HepG2 (cell line): Measurements from ENCODE around the gene M1AP. TPM values are rescaled to one million over a fixed set of nuclear protein-coding genes. Genes with fewer than 3 reads are reported as not detected.

Experiments
- ATF4 ChIP-seq, 2 experiments: fragments of 450-650 bp in 1 of 2; sonication (generic) in 1 of 2; formaldehyde crosslinking; IDR thresholded peaks; 2 replicates each; pipeline versions ENCODE4 v1.5.0 to v1.8.0; 2020 to 2022; ENCODE audit warnings: mild to moderate bottlenecking in 1 of 2, missing genetic modification reagents in 1 of 2
- CENPBD1 ChIP-seq: sonication (generic); formaldehyde crosslinking; IDR thresholded peaks from 2 replicates; pipeline ENCODE4 v1.8.0; 2022; ENCODE audit warnings: missing genetic modification reagents, low read depth, mild to moderate bottlenecking, borderline replicate concordance
- CHCHD3 ChIP-seq: sonication (generic); formaldehyde crosslinking; IDR thresholded peaks from 2 replicates; pipeline ENCODE4 v1.8.0; 2022; ENCODE audit warnings: mild to moderate bottlenecking, missing genetic modification reagents, moderate library complexity
- CHD4 ChIP-seq: fragments of 200-600 bp; sonication (generic); IDR thresholded peaks from 2 replicates; pipeline ENCODE4 v1.7.0; 2017; ENCODE audit warnings: mild to moderate bottlenecking, low read length, borderline replicate concordance
- DNMT3B ChIP-seq: conservative IDR thresholded peaks from 2 replicates; pipeline ENCODE4 v1.6.1; 2016; ENCODE audit warnings: missing biosample characterization, control low read depth
- DRAP1 ChIP-seq: IDR thresholded peaks from 2 replicates; pipeline ENCODE4 v1.6.1; 2016; ENCODE audit warnings: missing genetic modification reagents, missing compliant biosample characterization
- EED ChIP-seq: sonication (generic); formaldehyde crosslinking; IDR thresholded peaks from 2 replicates; pipeline ENCODE4 v1.5.0; 2020; ENCODE audit warnings: mild to moderate bottlenecking, missing genetic modification reagents
- GATAD2A ChIP-seq: IDR thresholded peaks from 2 replicates; pipeline ENCODE4 v1.6.1; 2016
- NFATC3 ChIP-seq: sonication (generic); formaldehyde crosslinking; IDR thresholded peaks from 2 replicates; pipeline ENCODE4 v1.5.1; 2020; ENCODE audit warnings: mild to moderate bottlenecking, missing genetic modification reagents
- POGZ ChIP-seq: sonication (generic); formaldehyde crosslinking; IDR thresholded peaks from 2 replicates; pipeline ENCODE4 v1.4.0; 2020; ENCODE audit warnings: mild to moderate bottlenecking, missing genetic modification reagents
- POLR2AphosphoS2 ChIP-seq: IDR thresholded peaks from 2 replicates; pipeline ENCODE4 v1.6.1; 2011; ENCODE audit warnings: low read depth, low read length, improper control_type of control experiment
- RELA ChIP-seq: sonication (generic); formaldehyde crosslinking; IDR thresholded peaks from 2 replicates; pipeline ENCODE4 v1.4.0; 2020; ENCODE audit warnings: missing genetic modification reagents
- TAF1 ChIP-seq: sonication (generic); formaldehyde crosslinking; IDR thresholded peaks from 2 replicates; pipeline ENCODE4 v1.4.0; 2020; ENCODE audit warnings: missing genetic modification reagents
- WIZ ChIP-seq: sonication (generic); formaldehyde crosslinking; IDR thresholded peaks from 2 replicates; pipeline ENCODE4 v1.5.1; 2020; ENCODE audit warnings: mild to moderate bottlenecking, missing genetic modification reagents
- ZNF225 ChIP-seq: sonication (generic); formaldehyde crosslinking; IDR thresholded peaks from 2 replicates; pipeline ENCODE4 v1.4.0; 2020; ENCODE audit warnings: mild to moderate bottlenecking, missing genetic modification reagents
- ZNF3 ChIP-seq: IDR thresholded peaks from 2 replicates; pipeline ENCODE4 v1.7.0; 2017; ENCODE audit warnings: inconsistent platforms
- ZNF326 ChIP-seq: sonication (generic); formaldehyde crosslinking; IDR thresholded peaks from 2 replicates; pipeline ENCODE4 v1.4.0; 2020; ENCODE audit warnings: missing genetic modification reagents, borderline replicate concordance
- ZNF430 ChIP-seq: sonication (generic); formaldehyde crosslinking; IDR thresholded peaks from 2 replicates; pipeline ENCODE4 v1.9.0; 2021; ENCODE audit warnings: mild to moderate bottlenecking, missing genetic modification reagents
- ZNF530 ChIP-seq: sonication (generic); formaldehyde crosslinking; IDR thresholded peaks from 2 replicates; pipeline ENCODE4 v1.5.0; 2020; ENCODE audit warnings: low read depth, mild to moderate bottlenecking, missing genetic modification reagents
- ZNF547 ChIP-seq: sonication (generic); formaldehyde crosslinking; IDR thresholded peaks from 2 replicates; pipeline ENCODE4 v1.5.1; 2020; ENCODE audit warnings: mild to moderate bottlenecking, missing genetic modification reagents
- ZNF597 ChIP-seq: sonication (generic); formaldehyde crosslinking; IDR thresholded peaks from 2 replicates; pipeline ENCODE4 v1.5.0; 2020; ENCODE audit warnings: missing genetic modification reagents
- ZNF713 ChIP-seq: sonication (generic); formaldehyde crosslinking; IDR thresholded peaks from 2 replicates; pipeline ENCODE4 v1.4.0; 2020; ENCODE audit warnings: mild to moderate bottlenecking, missing genetic modification reagents
- ZNF772 ChIP-seq: sonication (generic); formaldehyde crosslinking; IDR thresholded peaks from 2 replicates; pipeline ENCODE4 v1.5.0; 2020; ENCODE audit warnings: mild to moderate bottlenecking, missing genetic modification reagents
- ZNF788 ChIP-seq: sonication (generic); formaldehyde crosslinking; IDR thresholded peaks from 2 replicates; pipeline ENCODE4 v1.5.0; 2020; ENCODE audit warnings: mild to moderate bottlenecking, missing genetic modification reagents, borderline replicate concordance
- ZNF790 ChIP-seq: sonication (generic); formaldehyde crosslinking; IDR thresholded peaks from 2 replicates; pipeline ENCODE4 v1.8.0; 2022; ENCODE audit warnings: missing genetic modification reagents, mild to moderate bottlenecking, borderline replicate concordance
- polyA plus RNA-seq, 8 experiments: library from polyadenylated mRNA; depleted of rRNA in 3 of 8; stranded (reverse) in 7 of 8; unstranded in 1 of 8; fragments of >200 nt; fragmentation: Illumina TruSeq in 4 of 8; extraction: Trizol in 4 of 8; gene quantifications; 2 replicates each; pipeline versions ENCODE4 v1.2.1 to v1.2.3, GENCODE V29; 2011 to 2016; ENCODE audit warnings: low read depth in 4 of 8, missing spikeins in 1 of 8, mixed read lengths in 1 of 8; ENCODE audit not compliant: insufficient read depth in 1 of 8
- total RNA-seq, 5 experiments: library from RNA; depleted of rRNA; stranded (reverse); fragments of >200 nt; fragmentation: Illumina TruSeq; extraction: Trizol; gene quantifications; 2 replicates each; pipeline ENCODE4 v1.2.3, GENCODE V29; 2016; ENCODE audit warnings: low read depth in 1 of 5
- TF ChIP-seq, protein P1 (sequence below): sonication (generic); formaldehyde crosslinking; IDR thresholded peaks from 2 replicates; pipeline ENCODE4 v1.5.0; 2020; ENCODE audit warnings: missing genetic modification reagents, mild to moderate bottlenecking, borderline replicate concordance
- TF ChIP-seq, protein P2 (sequence below): sonication (generic); formaldehyde crosslinking; IDR thresholded peaks from 2 replicates; pipeline ENCODE4 v1.5.0; 2020; ENCODE audit warnings: missing genetic modification reagents, mild to moderate bottlenecking, borderline replicate concordance

M1AP gene
- total and polyA plus RNA-seq, 2 of the 13 experiments (the other 11 are each of a cell fraction or from before 2014, with no cell fraction given) = not detected

GRCh38 chr2:74529357-74530238, 118.5 kb downstream of the M1AP start, which contains the start of the genes AUP1 and HTRA2 (continued):
- peak; percentile 88; the same call in 1 of the 2 replicates for TF ChIP-seq ZNF597
- TF ChIP-seq ZNF3 = no peak
- no peak for TF ChIP-seq WIZ (CRISPR knock-in tag)
- TF ChIP-seq NFATC3 (CRISPR knock-in tag) = peak; percentile 89
- no peak for TF ChIP-seq ZNF530 (CRISPR knock-in tag)
- TF ChIP-seq, protein P1, sequence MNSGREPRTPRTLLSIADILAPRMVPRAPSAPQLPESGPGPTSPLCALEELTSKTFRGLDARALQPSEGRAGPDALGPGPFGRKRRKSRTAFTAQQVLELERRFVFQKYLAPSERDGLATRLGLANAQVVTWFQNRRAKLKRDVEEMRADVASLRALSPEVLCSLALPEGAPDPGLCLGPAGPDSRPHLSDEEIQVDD (CRISPR knock-in tag) = peak; percentile 59; the same call in 1 of the 2 replicates
- peak; percentile 92 for TF ChIP-seq POGZ
- TF ChIP-seq, protein P2, sequence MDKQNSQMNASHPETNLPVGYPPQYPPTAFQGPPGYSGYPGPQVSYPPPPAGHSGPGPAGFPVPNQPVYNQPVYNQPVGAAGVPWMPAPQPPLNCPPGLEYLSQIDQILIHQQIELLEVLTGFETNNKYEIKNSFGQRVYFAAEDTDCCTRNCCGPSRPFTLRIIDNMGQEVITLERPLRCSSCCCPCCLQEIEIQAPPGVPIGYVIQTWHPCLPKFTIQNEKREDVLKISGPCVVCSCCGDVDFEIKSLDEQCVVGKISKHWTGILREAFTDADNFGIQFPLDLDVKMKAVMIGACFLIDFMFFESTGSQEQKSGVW = no peak
- peak; percentile 62 for TF ChIP-seq GATAD2A
- TF ChIP-seq CHD4 = no peak
- peak; percentile 62 for TF ChIP-seq ZNF430
- peak; percentile 66; the same call in 1 of the 2 replicates for TF ChIP-seq ZNF790 (CRISPR knock-in tag)
- peak; percentile 90 for TF ChIP-seq ZNF772 (CRISPR knock-in tag)
- 0 out of 2 replicates have a peak, but pooled peaks have one; percentile 35 for TF ChIP-seq ZNF326 (CRISPR knock-in tag)
- TF ChIP-seq DNMT3B = no peak
- TF ChIP-seq POLR2AphosphoS2 = no peak; the same call in 1 of the 2 replicates
- no peak for TF ChIP-seq CHCHD3 (CRISPR knock-in tag)
- peak; percentile 78 for TF ChIP-seq DRAP1 (CRISPR knock-in tag)
- TF ChIP-seq ATF4 (CRISPR knock-in tag; IDR thresholded peaks at IDR 0.05) = no peak; a peak in 1 of 4 replicates
- TF ChIP-seq ZNF547 (CRISPR knock-in tag) = peak; percentile 73
- peak; percentile 17; the same call in 1 of the 2 replicates for TF ChIP-seq RELA
- peak; percentile 90; the same call in 1 of the 2 replicates for TF ChIP-seq ZNF788 (CRISPR knock-in tag)
- no peak for TF ChIP-seq ZNF713
- TF ChIP-seq ZNF225 (CRISPR knock-in tag) = no peak
- TF ChIP-seq CENPBD1 (CRISPR knock-in tag) = peak; percentile 84; the same call in 1 of the 2 replicates
- peak; percentile 98 for TF ChIP-seq TAF1
- no peak; the same call in none of the 2 replicates for TF ChIP-seq EED (CRISPR knock-in tag)
